HL-60 (cell line): Measurements from ENCODE around the gene CAMKMT.

Experiments used
- CTCF ChIP-seq: IDR thresholded peaks from one replicate; pipeline ENCODE4 v1.5.1; 2011; ENCODE audit warnings: low read length, control low read depth, inconsistent platforms; ENCODE audit not compliant: insufficient read depth
- GABPA ChIP-seq: IDR thresholded peaks from 2 replicates; pipeline ENCODE4 v1.6.1; 2012; ENCODE audit warnings: low read depth
- POLR2AphosphoS5 ChIP-seq: IDR thresholded peaks from 2 replicates; pipeline ENCODE4 v1.6.1; 2012; ENCODE audit warnings: low read depth
- REST ChIP-seq: IDR thresholded peaks from 2 replicates; pipeline ENCODE4 v1.6.1; 2012; ENCODE audit warnings: low read depth; ENCODE audit not compliant: insufficient replicate concordance

- TF ChIP-seq CTCF (no peak), POLR2AphosphoS5 (no peak), REST (no peak), GABPA (no peak)
These were observed 415.3 kb downstream of the CAMKMT start for GRCh38 chr2:44777036-44777435.
